T-helper 17 cell (primary cell): ENCODE data around the gene PHACTR2. TPM values are rescaled to one million over a fixed set of nuclear protein-coding genes. Genes with fewer than 3 reads are reported as not detected.
"Not testable (repeated sequence)": the region's sequence is repeated elsewhere in the genome, so short reads cannot be mapped to it uniquely, and the experiment has no call there.

ENCODE experiments used
- ATAC-seq: fragments of 150-1000 bp; cut with Tn5 transposase; 2 replicates; pipeline ENCODE4 v1.10.0; 2021; ENCODE audit warnings: mild to moderate bottlenecking, moderate library complexity
- DNase-seq, 3 donors: peaks; one replicate each; pipeline versions ENCODE4 v3.0.0 to v3.0.0-alpha.2; 2020 to 2021
- H3K9me3 ChIP-seq: one replicate; pipeline ENCODE4 v1.7.0; 2013; ENCODE audit warnings: low read length, mild to moderate bottlenecking; ENCODE audit not compliant: control insufficient read depth, poor library complexity, severe bottlenecking
- H3K27ac Mint-ChIP-seq: one replicate; pipeline ENCODE4 v1.8.0; 2022; ENCODE audit warnings: mild to moderate bottlenecking, moderate library complexity, mixed read lengths
- H3K27me3 Mint-ChIP-seq: one replicate; pipeline ENCODE4 v1.8.0; 2022; ENCODE audit warnings: mixed read lengths
- H3K36me3 Mint-ChIP-seq: one replicate; pipeline ENCODE4 v1.8.0; 2022; ENCODE audit warnings: low read depth, mixed read lengths
- H3K4me1 Mint-ChIP-seq: one replicate; pipeline ENCODE4 v1.8.0; 2022; ENCODE audit warnings: mild to moderate bottlenecking, mixed read lengths
- H3K4me3 Mint-ChIP-seq: one replicate; pipeline ENCODE4 v1.8.0; 2022; ENCODE audit warnings: mild to moderate bottlenecking, moderate library complexity, mixed read lengths
- total RNA-seq, 4 donors: library from RNA in 2 of 4; stranded (reverse) in 2 of 4; gene quantifications; one replicate each; pipeline ENCODE4 v1.2.3 and lab custom pipeline; 2022 to 2026

The PHACTR2 gene
- total RNA-seq, 2 donors from 2014 or later: 66.1 to 66.3 TPM

GRCh38 chr6:143868808-143869207, 191.0 kb downstream of the PHACTR2 start:
- not testable (repeated sequence) for H3K27me3 Mint-ChIP-seq, H3K4me3 Mint-ChIP-seq, H3K9me3 ChIP-seq, H3K36me3 Mint-ChIP-seq, ATAC-seq, H3K27ac Mint-ChIP-seq, H3K4me1 Mint-ChIP-seq, DNase-seq

- ATAC-seq, H3K4me3 Mint-ChIP-seq, DNase-seq, H3K27ac Mint-ChIP-seq, H3K4me1 Mint-ChIP-seq, H3K36me3 Mint-ChIP-seq, H3K27me3 Mint-ChIP-seq, H3K9me3 ChIP-seq: not testable (repeated sequence)
Observed at GRCh38 chr6:143871202-143871730, 193.5 kb downstream of the PHACTR2 start.

GRCh38 chr6:143872201-143872600, 194.4 kb downstream of the PHACTR2 start:
- no peaks in the 10 kb centered on the region for H3K4me1 Mint-ChIP-seq
- H3K9me3 ChIP-seq: no peaks in the 10 kb centered on the region
- H3K27ac Mint-ChIP-seq: no peak overlapping the region
- H3K4me3 Mint-ChIP-seq: no peak overlapping the region
- H3K36me3 Mint-ChIP-seq: peaks cover 3% of the 10 kb centered on the region
- no peak for ATAC-seq
- H3K27me3 Mint-ChIP-seq: no peaks in the 10 kb centered on the region
- DNase-seq: no peak

GRCh38 chr6:143873600-143873999, 195.8 kb downstream of the PHACTR2 start:
- H3K4me3 Mint-ChIP-seq, DNase-seq, H3K27me3 Mint-ChIP-seq, H3K9me3 ChIP-seq, ATAC-seq, H3K27ac Mint-ChIP-seq, H3K4me1 Mint-ChIP-seq, H3K36me3 Mint-ChIP-seq: not testable (repeated sequence)

- H3K4me1 Mint-ChIP-seq, H3K36me3 Mint-ChIP-seq, DNase-seq, H3K9me3 ChIP-seq, ATAC-seq, H3K4me3 Mint-ChIP-seq, H3K27ac Mint-ChIP-seq, H3K27me3 Mint-ChIP-seq: not testable (repeated sequence)
Observed at GRCh38 chr6:143874503-143874902, 196.7 kb downstream of the PHACTR2 start.

GRCh38 chr6:143877584-143878271, 200.0 kb downstream of the PHACTR2 start:
- no peak for ATAC-seq
- no peak for DNase-seq
- Mint-ChIP-seq H3K36me3 (peaks cover 3% of the 10 kb centered on the region), H3K27ac (no peak overlapping the region), H3K4me1 (no peaks in the 10 kb centered on the region), H3K4me3 (no peak overlapping the region), H3K27me3 (no peaks in the 10 kb centered on the region)
- H3K9me3 ChIP-seq: no peaks in the 10 kb centered on the region

GRCh38 chr6:143878272-143878760, 200.6 kb downstream of the PHACTR2 start:
- no peaks in the 10 kb centered on the region for H3K9me3 ChIP-seq
- ATAC-seq (no peak), DNase-seq (no peak)
- Mint-ChIP-seq H3K27ac (no peak overlapping the region), H3K4me3 (no peak overlapping the region), H3K4me1 (no peaks in the 10 kb centered on the region), H3K27me3 (no peaks in the 10 kb centered on the region), H3K36me3 (peaks cover 4% of the 10 kb centered on the region)

- DNase-seq (no peak), ATAC-seq (no peak)
- Mint-ChIP-seq H3K4me1 (no peaks in the 10 kb centered on the region), H3K4me3 (no peak overlapping the region), H3K36me3 (peaks cover 2% of the 10 kb centered on the region), H3K27me3 (no peaks in the 10 kb centered on the region), H3K27ac (no peak overlapping the region)
- H3K9me3 ChIP-seq: no peaks in the 10 kb centered on the region
Observed at GRCh38 chr6:143880412-143880811, 202.6 kb downstream of the PHACTR2 start.

Other genes with a start within 250 kb of the PHACTR2 start
- gene ADAT2, start 227.3 kb upstream of the PHACTR2 start, total RNA-seq: 10 to 100 TPM; 19.1 to 19.8 TPM
- 10 to 100 TPM in 1 of 2 donors, 1 to 10 TPM in 1; 8.2 to 10.2 TPM for gene PEX3, start 227.2 kb upstream of the PHACTR2 start, total RNA-seq
- gene FUCA2, start 166.2 kb upstream of the PHACTR2 start, total RNA-seq: 1 to 10 TPM; 7.8 to 8.3 TPM
- 10 to 100 TPM; 19.1 to 24.4 TPM for gene LTV1, start 165.4 kb downstream of the PHACTR2 start, total RNA-seq
- gene ZC2HC1B, start 186.5 kb downstream of the PHACTR2 start, total RNA-seq: under 1 TPM in 1 of 2 donors, not detected in 1; 0.34 TPM